ENCODE results near the gene TPO.

GRCh38 chr2:1378456-1379150 lies 34.7 kb upstream of the TPO start:
- TF ChIP-seq GATA2 (IDR thresholded peaks at IDR 0.05; ENCODE audit: low read depth, low read length) = no peak
- no peak for TF ChIP-seq GATA3 (IDR thresholded peaks at IDR 0.05; ENCODE audit: low read depth, low read length)
